Cerebellar nuclear complex (tissue), 1 donor: ENCODE data around the gene TMA16.

Experiments used
- DNase-seq, 2 experiments: peaks; one replicate each; lab custom pipeline; 2025; lab: John Stamatoyannopoulos, UW

TMA16 gene

GRCh38 chr4:163563592-163563991 lies 69.1 kb downstream of the TMA16 start:
- no peak for DNase-seq

- DNase-seq = no peak
Observed at GRCh38 chr4:163564221-163564720, 69.8 kb downstream of the TMA16 start.

GRCh38 chr4:163565226-163566135 lies 71.0 kb downstream of the TMA16 start:
- no peak for DNase-seq

- no peak for DNase-seq
Observed at GRCh38 chr4:163566257-163566796, 71.8 kb downstream of the TMA16 start.

GRCh38 chr4:163568843-163569242 lies 74.4 kb downstream of the TMA16 start:
- no peak for DNase-seq
